Activated naive CD8-positive, alpha-beta T cell treated with anti-CD3 and anti-CD28 coated beads, Interleukin-2, amount 10 ng/mL, durations not matched to agents 7 days and 5 days (primary cell): Measurements from ENCODE around the gene CASP7. TPM values are rescaled to one million over a fixed set of nuclear protein-coding genes. Genes with fewer than 3 reads are reported as not detected.
A peak's percentile ranks its signal among the peaks of the same experiment; 100 is the strongest.

Experiments used
- ATAC-seq: fragments of 150-1000 bp; cut with Tn5 transposase; one replicate; pipeline ENCODE4 v1.10.0; 2021; ENCODE audit warnings: low read depth, moderate library complexity
- POLR2A ChIA-PET: fragments of 350-600 bp; sonication (Branson Sonifier 250); formaldehyde crosslinking; loops from one replicate; lab custom pipeline; 2021; ENCODE audit warnings: antibody characterized with exemption; lab: Charles Lee
- DNase-seq: peaks from one replicate; pipeline ENCODE4 v3.0.0; 2021
- H3K27ac Mint-ChIP-seq: one replicate; pipeline ENCODE4 v1.8.0; 2022; ENCODE audit warnings: mild to moderate bottlenecking, mixed read lengths
- H3K27me3 Mint-ChIP-seq: one replicate; pipeline ENCODE4 v1.8.0; 2022; ENCODE audit warnings: mild to moderate bottlenecking, moderate library complexity, mixed read lengths
- H3K36me3 Mint-ChIP-seq: one replicate; pipeline ENCODE4 v1.8.0; 2021; ENCODE audit warnings: mild to moderate bottlenecking, mixed read lengths
- H3K4me1 Mint-ChIP-seq: one replicate; pipeline ENCODE4 v1.8.0; 2021; ENCODE audit warnings: mixed read lengths
- H3K4me3 Mint-ChIP-seq: one replicate; pipeline ENCODE4 v1.8.0; 2022; ENCODE audit warnings: mild to moderate bottlenecking, moderate library complexity, mixed read lengths
- H3K9me3 Mint-ChIP-seq: one replicate; pipeline ENCODE4 v1.8.0; 2021; ENCODE audit warnings: mixed read lengths
- total RNA-seq, 2 experiments: library from RNA; stranded (reverse); gene quantifications; one replicate each; pipeline ENCODE4 v1.2.3, GENCODE V29; 2021

The CASP7 gene
- total RNA-seq, 2 experiments from 2014 or later = 32.6 to 35.9 TPM

DNA sequence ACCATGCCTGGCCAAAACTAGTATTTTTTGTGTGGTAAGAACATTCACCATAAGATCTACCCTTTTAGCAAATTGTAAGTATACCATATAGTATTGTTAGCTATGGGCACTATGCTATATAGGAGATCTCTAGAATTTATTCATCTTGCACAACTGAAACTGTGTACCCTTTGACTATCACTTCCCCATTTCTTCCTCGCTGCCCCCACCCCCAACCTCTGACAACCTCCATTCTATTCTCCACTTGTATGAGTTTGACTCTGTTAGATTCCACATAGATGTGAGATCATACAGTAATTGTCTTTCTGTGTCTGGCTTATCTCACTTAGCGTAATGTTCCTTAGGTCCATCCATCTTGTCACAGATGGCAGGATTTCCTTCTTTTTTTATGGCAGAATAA is 3.6 kb downstream of the CASP7 start:
- Mint-ChIP-seq H3K27me3 (no peaks in the 10 kb centered on the region), H3K4me1 (peaks cover 50% of the 10 kb centered on the region), H3K4me3 (no peak overlapping the region), H3K36me3 (peaks cover 57% of the 10 kb centered on the region), H3K9me3 (peaks cover 25% of the 10 kb centered on the region), H3K27ac (no peak overlapping the region)
- POLR2A ChIA-PET = no interaction called here
- DNase-seq (no peak), ATAC-seq (no peak)

DNA sequence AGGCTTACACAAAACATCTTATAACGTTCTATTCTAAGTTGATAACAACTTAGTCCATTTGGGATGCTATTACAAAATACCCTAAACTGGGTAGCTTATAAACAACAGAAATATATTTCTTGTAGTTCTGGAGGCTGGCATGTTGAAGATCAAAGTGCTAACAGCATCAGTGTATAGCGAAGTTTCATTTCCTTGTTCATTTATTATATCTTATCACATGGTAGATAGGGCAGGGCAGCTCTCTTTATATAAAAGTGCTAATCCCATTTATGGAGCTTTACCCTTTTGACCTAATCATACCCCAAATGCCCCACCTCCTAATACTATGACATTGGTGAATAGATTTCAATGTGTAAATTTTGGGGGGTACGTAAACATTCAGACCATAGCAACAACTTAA is 6.3 kb downstream of the CASP7 start:
- Mint-ChIP-seq H3K27ac (no peak overlapping the region), H3K9me3 (peaks cover 30% of the 10 kb centered on the region), H3K27me3 (no peaks in the 10 kb centered on the region), H3K4me3 (no peak overlapping the region), H3K36me3 (peaks cover 80% of the 10 kb centered on the region), H3K4me1 (peaks cover 52% of the 10 kb centered on the region)
- POLR2A ChIA-PET = no interaction called here
- ATAC-seq (no peak), DNase-seq (no peak)

- H3K27me3 Mint-ChIP-seq = no peaks in the 10 kb centered on the region
- no peak overlapping the region for H3K4me3 Mint-ChIP-seq
- POLR2A ChIA-PET = interaction anchor here (0.5 to 3.3 kb wide), 2 partner anchors 7 to 1102 kb away, joined by 6 to 14 read pairs; partner anchors contain the start of gene CASP7
- ATAC-seq = no peak
- no peak for DNase-seq
- peaks cover 82% of the 10 kb centered on the region for H3K36me3 Mint-ChIP-seq
- no peak overlapping the region for H3K27ac Mint-ChIP-seq
- H3K9me3 Mint-ChIP-seq = peaks cover 31% of the 10 kb centered on the region
- peaks cover 42% of the 10 kb centered on the region for H3K4me1 Mint-ChIP-seq
Measured at GRCh38 chr10:113687037-113687436, 7.3 kb downstream of the CASP7 start.

DNA sequence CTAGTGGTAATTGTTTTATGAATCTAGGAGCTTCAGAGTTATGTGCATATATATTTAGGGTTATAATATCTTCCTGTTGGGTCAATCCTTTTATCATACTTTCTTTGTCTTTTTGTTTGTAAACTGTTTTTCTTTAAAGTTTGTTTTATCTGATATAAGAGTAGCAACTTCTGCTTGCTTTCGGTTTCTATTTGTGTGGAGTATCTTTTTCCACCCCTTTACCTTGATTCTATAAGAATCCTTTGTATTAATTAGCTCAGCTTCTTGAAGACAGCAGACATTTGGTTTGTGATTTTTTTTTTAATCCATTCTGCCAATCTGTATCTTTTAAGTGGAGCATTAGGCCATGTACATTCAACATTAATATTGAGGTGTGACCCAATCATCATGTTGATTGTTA is 9.3 kb downstream of the CASP7 start:
- peak overlapping the region; percentile 62 for H3K27ac Mint-ChIP-seq
- ATAC-seq (peak; percentile 66), DNase-seq (no peak)
- H3K4me1 Mint-ChIP-seq = peaks cover 31% of the 10 kb centered on the region
- POLR2A ChIA-PET = interaction anchor here (3.3 kb wide), 1 partner anchor 9 kb away, joined by 14 read pairs; the partner anchor contains the start of gene CASP7
- peaks cover 35% of the 10 kb centered on the region for H3K9me3 Mint-ChIP-seq
- H3K4me3 Mint-ChIP-seq = peak overlapping the region; percentile 76
- peaks cover 86% of the 10 kb centered on the region for H3K36me3 Mint-ChIP-seq
- H3K27me3 Mint-ChIP-seq = no peaks in the 10 kb centered on the region

DNA sequence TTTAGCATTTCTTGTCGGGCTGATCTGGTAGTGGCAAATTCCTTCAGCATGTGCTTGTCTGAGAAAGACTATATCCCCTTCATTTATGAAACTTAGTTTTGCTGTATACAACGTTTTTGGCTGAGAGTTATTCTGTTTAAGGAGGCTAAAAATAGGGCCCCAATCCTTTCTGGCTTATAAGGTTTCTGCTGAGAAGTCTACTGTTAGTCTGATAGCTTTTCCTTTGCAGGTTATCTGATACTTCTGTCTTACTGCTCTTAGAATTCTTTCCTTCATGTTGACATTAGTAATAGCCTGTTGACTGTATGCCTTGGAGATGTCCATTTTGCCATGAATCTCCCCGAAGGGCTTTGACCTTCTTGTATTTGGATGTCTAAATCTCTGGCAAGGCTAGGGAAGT is 9.9 kb downstream of the CASP7 start:
- H3K36me3 Mint-ChIP-seq = peaks cover 86% of the 10 kb centered on the region
- DNase-seq = no peak
- no peak for ATAC-seq
- peaks cover 28% of the 10 kb centered on the region for H3K4me1 Mint-ChIP-seq
- H3K9me3 Mint-ChIP-seq = peaks cover 32% of the 10 kb centered on the region
- no peak overlapping the region for H3K27ac Mint-ChIP-seq
- POLR2A ChIA-PET = interaction anchor here (3.3 kb wide), 1 partner anchor 10 kb away, joined by 14 read pairs; the partner anchor contains the start of gene CASP7
- H3K4me3 Mint-ChIP-seq = peak overlapping the region; percentile 76
- H3K27me3 Mint-ChIP-seq = no peaks in the 10 kb centered on the region

DNA sequence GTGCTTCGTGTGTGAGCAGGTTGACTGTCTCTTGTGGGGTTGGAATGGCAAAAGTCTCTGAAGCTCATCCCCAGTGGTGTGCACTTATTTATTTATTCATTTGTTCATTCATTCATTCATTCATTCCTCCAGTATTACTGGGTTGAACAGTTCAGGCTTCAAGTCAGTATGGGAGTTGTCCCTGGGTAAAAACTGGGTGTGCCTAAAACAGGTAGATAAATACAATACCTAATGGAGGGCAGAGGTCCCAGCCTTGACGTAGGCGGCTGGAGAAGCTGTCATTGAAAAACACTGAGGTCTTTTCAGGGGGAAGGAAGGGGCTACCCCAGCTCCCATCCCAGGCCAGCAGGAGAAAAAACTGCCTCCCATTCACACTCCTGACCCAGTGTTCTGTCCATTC is 11.0 kb downstream of the CASP7 start:
- POLR2A ChIA-PET = no interaction called here
- ATAC-seq (no peak), DNase-seq (no peak)
- Mint-ChIP-seq H3K4me3 (no peak overlapping the region), H3K9me3 (peaks cover 32% of the 10 kb centered on the region), H3K27me3 (no peaks in the 10 kb centered on the region), H3K4me1 (peaks cover 24% of the 10 kb centered on the region), H3K27ac (no peak overlapping the region), H3K36me3 (peaks cover 87% of the 10 kb centered on the region)

DNA sequence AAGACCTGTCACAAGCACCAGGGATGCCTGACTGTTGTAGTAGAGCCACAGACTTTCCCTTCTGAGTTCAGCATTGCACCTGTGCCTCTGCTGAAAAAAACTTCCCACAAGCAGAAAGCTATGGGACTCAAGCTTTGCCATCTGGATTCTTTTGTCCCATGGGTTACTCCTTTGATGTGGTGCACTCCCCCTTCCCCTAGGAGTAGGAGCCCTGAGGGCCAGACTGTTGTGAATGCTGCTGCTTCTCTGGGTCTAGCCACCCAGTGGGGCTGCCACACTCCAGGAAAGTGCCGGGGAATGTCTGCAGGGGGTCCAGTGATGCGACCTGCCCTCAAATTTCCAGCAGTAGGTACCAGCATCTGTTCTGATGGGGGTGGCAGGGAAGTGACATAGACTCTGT is 11.7 kb downstream of the CASP7 start:
- POLR2A ChIA-PET = no interaction called here
- H3K27me3 Mint-ChIP-seq = no peaks in the 10 kb centered on the region
- peaks cover 29% of the 10 kb centered on the region for H3K9me3 Mint-ChIP-seq
- H3K4me1 Mint-ChIP-seq = peaks cover 25% of the 10 kb centered on the region
- H3K4me3 Mint-ChIP-seq = no peak overlapping the region
- ATAC-seq = no peak
- DNase-seq = no peak
- H3K27ac Mint-ChIP-seq = no peak overlapping the region
- H3K36me3 Mint-ChIP-seq = peaks cover 85% of the 10 kb centered on the region

GRCh38 chr10:113692271-113692670 is 12.6 kb downstream of the CASP7 start:
- POLR2A ChIA-PET = no interaction called here
- peaks cover 27% of the 10 kb centered on the region for H3K9me3 Mint-ChIP-seq
- no peaks in the 10 kb centered on the region for H3K27me3 Mint-ChIP-seq
- no peak for ATAC-seq
- peaks cover 88% of the 10 kb centered on the region for H3K36me3 Mint-ChIP-seq
- H3K4me3 Mint-ChIP-seq = no peak overlapping the region
- no peak overlapping the region for H3K27ac Mint-ChIP-seq
- DNase-seq = no peak
- H3K4me1 Mint-ChIP-seq = peaks cover 25% of the 10 kb centered on the region

DNA sequence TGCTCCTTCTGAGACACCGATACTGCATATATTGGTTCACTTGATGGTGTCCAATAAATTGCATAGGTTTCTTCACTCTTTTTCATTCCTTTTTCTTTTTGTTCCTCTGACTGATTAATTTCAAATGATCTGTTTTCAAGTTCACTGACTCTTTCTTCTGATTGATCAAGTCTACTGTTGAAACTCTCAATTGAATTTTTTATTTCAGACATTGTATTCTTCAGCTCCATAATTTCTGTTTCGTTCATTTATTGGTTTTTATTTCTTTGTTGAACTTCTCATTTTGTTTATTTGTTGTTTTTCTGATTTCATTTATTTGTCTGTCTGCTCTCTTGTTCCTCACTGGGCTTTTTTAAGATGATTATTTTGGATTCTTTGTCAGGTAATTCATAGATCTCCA is 13.6 kb downstream of the CASP7 start:
- POLR2A ChIA-PET = no interaction called here
- no peak for ATAC-seq
- DNase-seq = no peak
- Mint-ChIP-seq H3K9me3 (peaks cover 21% of the 10 kb centered on the region), H3K36me3 (peaks cover 84% of the 10 kb centered on the region), H3K4me3 (no peak overlapping the region), H3K4me1 (peaks cover 19% of the 10 kb centered on the region), H3K27ac (no peak overlapping the region), H3K27me3 (no peaks in the 10 kb centered on the region)

GRCh38 chr10:113695691-113696090 is 16.0 kb downstream of the CASP7 start:
- H3K9me3 Mint-ChIP-seq = peaks cover 16% of the 10 kb centered on the region

GRCh38 chr10:113697595-113697994 is 17.9 kb downstream of the CASP7 start:
- no peak overlapping the region for H3K4me3 Mint-ChIP-seq
- H3K27me3 Mint-ChIP-seq = no peaks in the 10 kb centered on the region
- H3K4me1 Mint-ChIP-seq = peaks cover 4% of the 10 kb centered on the region
- peaks cover 63% of the 10 kb centered on the region for H3K36me3 Mint-ChIP-seq
- no peak for DNase-seq
- H3K9me3 Mint-ChIP-seq = peaks cover 15% of the 10 kb centered on the region
- H3K27ac Mint-ChIP-seq = no peak overlapping the region
- POLR2A ChIA-PET = no interaction called here
- ATAC-seq = no peak

More at GRCh38 chr10:113695691-113696090, 16.0 kb downstream of the CASP7 start:
- peaks cover 4% of the 10 kb centered on the region for H3K4me1 Mint-ChIP-seq
- H3K36me3 Mint-ChIP-seq = peaks cover 75% of the 10 kb centered on the region
- POLR2A ChIA-PET = no interaction called here
- H3K27me3 Mint-ChIP-seq = no peaks in the 10 kb centered on the region
- ATAC-seq (no peak), DNase-seq (no peak)
- no peak overlapping the region for H3K27ac Mint-ChIP-seq
- no peak overlapping the region for H3K4me3 Mint-ChIP-seq

GRCh38 chr10:113704637-113705343 is 25.1 kb downstream of the CASP7 start:
- Mint-ChIP-seq H3K36me3 (peaks cover 13% of the 10 kb centered on the region), H3K27ac (no peak overlapping the region), H3K9me3 (no peaks in the 10 kb centered on the region), H3K4me1 (peaks cover 23% of the 10 kb centered on the region), H3K4me3 (no peak overlapping the region), H3K27me3 (no peaks in the 10 kb centered on the region)
- POLR2A ChIA-PET = no interaction called here
- ATAC-seq (no peak), DNase-seq (no peak)

DNA sequence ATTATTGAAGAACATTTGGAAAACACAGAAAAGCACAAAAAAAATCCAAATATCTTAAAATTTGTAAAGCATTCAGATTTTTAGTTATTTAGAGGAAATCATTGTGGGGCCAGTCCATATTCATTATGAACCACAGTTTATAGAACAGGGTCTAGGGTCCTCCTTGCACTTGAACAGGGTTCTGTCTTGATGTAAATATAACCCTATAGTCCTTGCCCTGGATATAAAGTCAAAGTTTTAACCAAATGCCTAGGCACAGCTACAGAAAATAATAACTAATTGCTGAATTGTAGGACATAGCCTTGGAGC is 25.6 kb downstream of the CASP7 start:
- POLR2A ChIA-PET = no interaction called here
- Mint-ChIP-seq H3K27me3 (no peaks in the 10 kb centered on the region), H3K36me3 (peaks cover 15% of the 10 kb centered on the region), H3K27ac (no peak overlapping the region), H3K9me3 (no peaks in the 10 kb centered on the region), H3K4me3 (no peak overlapping the region), H3K4me1 (peaks cover 25% of the 10 kb centered on the region)
- no peak for ATAC-seq
- no peak for DNase-seq

DNA sequence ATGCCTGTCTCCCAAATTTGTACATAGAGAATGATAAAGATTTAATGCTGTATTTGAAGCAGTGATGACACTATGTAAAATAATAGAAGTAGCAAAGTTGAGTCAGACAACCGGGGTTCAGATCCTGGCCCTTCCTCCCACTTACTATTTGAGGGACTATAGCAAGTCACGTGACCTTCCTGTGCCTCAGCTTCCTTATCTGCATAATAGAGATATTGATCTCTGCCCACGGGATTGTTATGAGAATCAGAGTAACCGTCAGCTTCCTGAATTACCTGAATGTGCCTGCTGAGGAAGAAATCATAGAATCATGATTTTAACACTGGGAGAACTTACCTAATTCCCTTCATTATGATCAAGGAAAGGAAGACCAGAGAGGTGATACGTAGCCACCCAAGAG is 26.9 kb downstream of the CASP7 start:
- Mint-ChIP-seq H3K27me3 (no peaks in the 10 kb centered on the region), H3K4me1 (peaks cover 25% of the 10 kb centered on the region)

More for the DNA sequence above, 26.9 kb downstream of the CASP7 start:
- no peak for ATAC-seq
- POLR2A ChIA-PET = no interaction called here
- Mint-ChIP-seq H3K9me3 (no peaks in the 10 kb centered on the region), H3K27ac (no peak overlapping the region), H3K36me3 (peaks cover 13% of the 10 kb centered on the region), H3K4me3 (no peak overlapping the region)
- no peak for DNase-seq
